H1 (cell line): ENCODE measurements around the gene CTTNBP2NL. TPM values are rescaled to one million over a fixed set of nuclear protein-coding genes. Genes with fewer than 3 reads are reported as not detected.

Experiments used
- CHD7 ChIP-seq: fragments of 300-600 bp; sonication (generic); IDR thresholded peaks from 2 replicates; pipeline ENCODE4 v1.7.1; 2012; ENCODE audit warnings: low read length, moderate library complexity, mild to moderate bottlenecking, inconsistent platforms; ENCODE audit not compliant: insufficient replicate concordance
- polyA plus RNA-seq, 7 experiments: library from polyadenylated mRNA; depleted of rRNA in 3 of 7; stranded (reverse) in 5 of 7; unstranded in 2 of 7; fragments of >200 nt in 5 of 7; fragments of 200-250 nt in 2 of 7; gene quantifications; 1 replicate in 5 of 7; 2 replicates in 1 of 7; 4 replicates in 1 of 7; pipeline versions ENCODE4 v1.2.1 to v1.2.3, GENCODE V29; 2011 to 2013; ENCODE audit warnings: missing spikeins in 2 of 7, mixed read lengths in 2 of 7
- total RNA-seq: library from RNA; stranded (reverse); fragmentation: NEBNext Ultra II Directional; extraction: Animal tissue kit (Norgen Biotek cat#: 25700); gene quantifications from 2 replicates; pipeline ENCODE4 v1.2.1, GENCODE V29; 2021

CTTNBP2NL gene
- total and polyA plus RNA-seq, 2 of the 8 experiments (the other 6 are each of a cell fraction or from before 2014, with no cell fraction given) = 6.4 to 35.1 TPM

DNA sequence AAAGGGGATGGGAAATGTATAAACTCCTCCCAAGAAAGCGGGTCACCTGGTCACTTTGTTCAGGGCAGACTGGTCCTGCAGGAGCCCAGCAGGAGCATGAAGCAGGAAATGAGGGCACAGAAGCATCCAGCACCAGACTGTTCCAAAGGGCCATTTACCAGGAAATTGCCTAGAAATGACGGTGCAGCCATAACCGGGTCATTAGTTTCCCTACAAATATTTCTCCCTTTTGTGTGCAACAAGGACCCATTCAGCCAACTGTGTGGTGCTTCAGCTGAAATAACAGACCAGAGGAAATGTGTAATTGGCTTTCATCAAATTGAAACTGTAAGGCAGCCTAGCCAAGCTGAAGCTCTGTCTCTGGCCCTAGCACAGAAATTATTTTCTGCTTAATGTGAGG lies 7.6 kb upstream of the CTTNBP2NL start (continued):
- no peak for TF ChIP-seq CHD7
- TF ChIP-seq, all 59 proteins: peak for 0
